ENCODE measurements around the gene PCDH9.
"Not testable (repeated sequence)": the region's sequence is repeated elsewhere in the genome, so short reads cannot be mapped to it uniquely, and the experiment has no call there.

PCDH9 gene

GRCh38 chr13:66273011-66273410 is 957.1 kb downstream of the PCDH9 start:
- DNase-seq (ENCODE audit: low read depth), result no peak

GRCh38 chr13:66266761-66267160 is 963.4 kb downstream of the PCDH9 start:
- no peak for DNase-seq (ENCODE audit: low read depth)

- DNase-seq (ENCODE audit: low read depth), result no peak
Observed at GRCh38 chr13:66266348-66266747, 963.8 kb downstream of the PCDH9 start.

- DNase-seq (ENCODE audit: low read depth), result no peak
Observed at GRCh38 chr13:66265371-66265770, 964.8 kb downstream of the PCDH9 start.

- DNase-seq (ENCODE audit: low read depth), result no peak
Observed at GRCh38 chr13:66264971-66265370, 965.2 kb downstream of the PCDH9 start.

- DNase-seq (ENCODE audit: low read depth), result no peak
Observed at GRCh38 chr13:66262330-66262729, 967.8 kb downstream of the PCDH9 start.

GRCh38 chr13:66259426-66259825 is 970.7 kb downstream of the PCDH9 start:
- DNase-seq (ENCODE audit: low read depth), result not testable (repeated sequence)

Measured in stimulated activated CD8-positive, alpha-beta memory T cell treated with anti-CD3 and anti-CD28 coated beads, Interleukin-12 subunit alpha, Interleukin-12 subunit beta, amount 100 ng/mL, for 4 hours (primary cell).